ENCODE results near the gene ZNF385C.

- TF ChIP-seq CTCF (IDR thresholded peaks at IDR 0.05) = no peak
- TF ChIP-seq POLR2A (IDR thresholded peaks at IDR 0.05) = no peak
Measured at GRCh38 chr17:42079541-42079940, 18.7 kb downstream of the ZNF385C start.
